HL-60/S4 treated with retinoic acid at 250 ng/mL for 4 days and 3 days (cell line): ENCODE data around the gene STARD9.

Experiments used
- in situ Hi-C: fragments of 300-500 bp; cut with MboI; formaldehyde crosslinking; loops from 2 replicates; pipeline ENCODE4 v1.7.0; 2022; ENCODE audit warnings: low sequenced_read_pairs

STARD9 gene

DNA sequence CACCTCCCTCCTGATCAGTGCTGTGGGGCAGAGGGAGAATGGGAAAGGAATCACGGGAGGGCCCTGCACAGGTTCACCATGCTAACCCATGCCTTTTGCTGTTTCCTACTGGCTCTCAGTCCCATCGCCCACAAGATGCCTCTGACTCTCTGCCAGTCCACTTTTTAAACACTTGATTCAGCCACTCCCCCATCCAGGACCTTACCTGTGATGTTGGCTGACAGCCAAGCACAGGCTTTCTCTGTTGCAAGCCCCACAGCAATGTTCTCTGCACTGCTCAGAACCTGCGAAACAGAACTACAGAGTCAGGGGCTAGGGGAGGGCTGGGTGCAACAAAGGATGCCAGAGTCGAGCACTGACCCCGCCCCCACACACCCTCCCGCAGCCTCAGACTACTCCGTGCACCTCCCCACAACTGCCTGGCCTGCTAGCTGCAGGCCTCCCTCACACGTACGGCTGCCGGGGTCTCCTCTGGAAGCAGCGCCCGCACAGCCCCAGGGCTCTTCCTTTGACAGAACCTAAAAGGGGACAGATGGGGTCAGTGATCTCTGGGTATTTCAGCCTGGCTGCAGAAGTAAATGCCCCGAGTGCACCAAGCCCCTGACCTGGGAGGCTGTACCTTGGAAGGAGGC lies 152.5 kb downstream of the STARD9 start:
- in situ Hi-C loops = no loop called here

DNA sequence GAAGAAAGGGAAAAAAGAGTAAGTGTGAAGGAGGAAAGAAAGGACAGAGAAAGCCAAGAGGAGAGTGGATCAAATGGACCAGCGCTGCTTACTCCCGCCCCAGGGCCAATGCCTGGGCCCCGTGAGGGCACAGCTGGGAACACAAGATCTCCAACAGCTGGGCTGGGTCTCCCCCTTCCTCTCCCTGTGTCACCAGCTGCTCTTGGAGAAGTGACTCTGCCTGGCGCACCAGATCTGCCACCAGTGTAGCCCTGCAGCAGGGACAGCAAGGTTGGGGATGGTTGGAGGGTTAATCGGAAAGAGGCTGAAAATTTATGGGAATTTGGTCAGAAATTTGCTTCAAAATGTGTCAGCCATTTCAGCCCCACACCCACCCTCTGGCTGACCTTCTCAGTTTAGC lies 153.2 kb downstream of the STARD9 start:
- in situ Hi-C loops = no loop called here

DNA sequence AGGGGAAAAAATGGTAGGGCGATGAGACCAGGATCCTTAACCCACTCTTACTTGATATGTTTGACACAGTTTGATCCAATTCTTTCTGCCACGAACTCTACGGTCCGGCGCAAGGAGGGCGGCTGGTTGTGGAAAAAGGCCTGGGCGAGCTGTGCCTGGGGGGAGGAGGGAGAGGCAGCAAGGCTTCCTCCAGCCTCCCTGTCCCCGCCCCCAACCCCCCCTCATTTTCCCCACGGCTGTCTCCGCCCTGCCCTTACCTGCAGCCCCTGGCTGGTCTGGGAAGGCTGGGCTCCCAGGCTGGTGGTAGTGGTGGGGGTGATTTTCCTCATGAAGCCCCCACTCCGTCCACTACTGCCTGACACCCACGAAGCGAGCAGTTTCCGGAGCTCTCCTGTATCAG lies 153.6 kb downstream of the STARD9 start:
- in situ Hi-C loops = no loop called here

DNA sequence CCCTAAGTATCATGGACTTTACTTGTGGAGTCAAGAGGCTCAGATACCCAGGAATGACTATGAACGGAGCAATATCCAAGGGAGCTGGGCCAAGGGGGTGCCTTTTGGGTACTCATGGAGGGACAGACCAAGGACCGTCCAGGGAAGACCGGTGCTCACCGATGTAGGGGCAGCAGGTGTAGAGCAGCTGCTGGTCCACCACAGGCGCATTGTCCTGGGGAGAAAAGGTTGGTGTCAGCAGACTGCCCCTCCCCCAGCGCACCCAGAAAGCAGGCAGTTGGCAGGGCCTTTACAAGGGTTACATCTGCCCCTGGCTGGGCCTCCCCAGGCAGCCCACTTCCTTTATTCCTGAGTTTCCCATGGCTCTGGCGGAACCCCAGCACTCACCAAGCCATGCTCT lies 154.0 kb downstream of the STARD9 start:
- in situ Hi-C loops = no loop called here

DNA sequence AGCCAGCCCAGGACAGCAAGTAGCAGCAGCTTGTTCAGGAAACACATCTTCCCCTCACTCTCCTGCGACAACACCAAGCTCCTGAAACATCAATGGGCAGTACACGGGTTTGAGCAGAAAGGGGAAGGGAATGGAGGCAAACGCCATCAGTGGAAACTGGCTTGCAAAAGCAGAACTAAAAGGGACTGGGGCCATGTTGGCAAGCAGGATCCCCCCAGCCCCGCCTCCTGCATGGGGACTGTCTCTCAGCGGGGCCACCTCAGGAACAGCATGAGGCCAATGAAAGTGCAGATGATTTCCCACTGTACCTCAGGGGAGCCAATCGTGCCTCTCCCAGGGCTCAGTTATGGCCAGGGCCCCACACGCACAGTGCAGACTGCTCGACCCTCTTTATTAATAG lies 154.7 kb downstream of the STARD9 start:
- in situ Hi-C loops = no loop called here

DNA sequence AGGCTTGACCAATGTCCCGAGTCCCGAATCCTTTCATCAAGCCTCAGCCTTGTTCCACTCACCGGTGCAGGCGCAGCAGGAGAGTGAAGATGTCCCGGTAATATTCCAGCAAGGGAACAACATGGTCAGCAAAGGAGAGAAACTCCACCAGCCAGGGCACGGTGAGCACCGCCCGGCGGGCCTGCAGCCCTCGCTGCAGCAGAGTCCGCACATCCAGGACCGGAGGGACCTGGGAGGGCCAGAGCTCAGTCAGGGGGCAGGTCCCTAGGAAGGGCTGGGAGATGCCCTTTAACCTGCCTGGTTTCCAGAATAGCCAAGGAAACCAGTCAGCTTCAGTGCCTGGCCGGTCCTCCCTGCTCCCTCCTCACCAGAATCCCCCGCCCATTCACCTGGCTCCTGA lies 155.1 kb downstream of the STARD9 start:
- in situ Hi-C loops = no loop called here

DNA sequence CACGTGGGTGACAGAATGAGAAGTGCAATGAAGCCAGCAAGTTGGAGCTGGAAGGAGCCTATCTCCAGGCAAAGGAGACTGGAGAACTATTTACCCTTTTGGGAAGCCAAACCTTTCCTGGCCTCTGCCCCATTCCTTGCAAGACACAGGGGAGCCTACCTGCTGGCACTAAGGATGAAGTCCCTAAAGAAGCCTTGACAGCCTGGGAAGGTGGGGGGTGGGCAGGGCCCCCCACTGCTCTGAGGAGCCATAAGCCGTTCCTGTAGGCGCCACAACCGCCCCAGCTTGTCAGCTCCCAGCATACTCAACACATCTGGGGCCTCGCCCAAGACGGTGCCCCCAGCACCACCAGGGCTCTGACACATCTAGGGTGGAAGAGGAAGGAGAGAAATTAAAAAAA lies 156.1 kb downstream of the STARD9 start:
- in situ Hi-C loops = no loop called here

DNA sequence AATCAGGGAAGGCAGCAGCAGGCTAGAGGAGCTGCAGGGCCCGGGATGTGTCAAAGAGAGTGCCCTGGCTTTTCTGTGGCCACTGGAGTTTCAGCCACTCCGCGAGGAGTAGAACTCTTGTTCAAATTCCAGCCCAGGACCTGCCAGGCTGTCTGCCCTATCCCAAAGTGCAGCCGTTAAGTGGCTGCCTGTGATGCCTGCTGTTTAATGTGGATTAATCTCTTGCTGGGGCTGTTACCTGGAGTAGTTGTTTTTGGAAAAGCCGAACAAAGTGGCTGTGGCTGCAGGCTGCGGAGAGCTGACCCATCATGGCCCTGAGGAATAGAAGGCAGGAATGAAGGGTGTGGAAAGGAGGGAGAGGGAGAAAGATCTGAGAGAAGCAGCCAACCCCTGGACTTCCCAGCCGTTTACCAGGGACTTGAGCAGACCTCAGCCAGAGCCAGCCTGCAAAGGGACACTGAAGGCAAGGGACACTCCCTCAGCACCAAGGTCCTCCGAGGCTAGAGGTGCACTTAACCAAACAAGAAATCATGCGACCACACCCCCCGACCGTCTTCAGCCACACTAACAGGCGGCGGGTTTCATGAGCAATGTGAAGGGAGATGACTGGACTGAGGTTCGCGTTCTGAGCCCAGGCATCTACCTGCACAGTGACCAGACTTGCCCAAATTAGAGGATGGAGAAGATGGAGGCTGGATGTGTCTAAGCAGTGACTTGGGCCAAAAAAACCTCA lies 156.9 kb downstream of the STARD9 start:
- in situ Hi-C loops = no loop called here

DNA sequence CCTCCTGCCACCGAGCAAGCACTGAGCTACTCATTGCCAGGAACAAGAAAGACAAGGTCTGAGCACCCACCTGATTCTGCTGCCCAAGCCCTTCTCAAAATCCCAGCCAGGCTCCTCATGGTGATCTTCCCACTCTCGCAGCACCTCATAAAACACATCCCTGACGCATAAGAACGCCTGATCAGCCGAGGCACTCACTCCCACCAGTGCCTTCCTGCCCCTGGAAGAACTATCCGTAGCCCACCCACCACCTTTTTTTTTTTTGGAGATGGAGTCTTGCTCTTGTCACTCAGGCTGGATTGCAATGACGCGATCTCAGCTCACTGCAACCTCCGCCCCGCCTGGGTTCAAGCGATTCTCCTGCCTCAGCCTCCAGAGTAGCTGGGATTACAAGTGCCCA lies 157.6 kb downstream of the STARD9 start:
- in situ Hi-C loops = no loop called here

DNA sequence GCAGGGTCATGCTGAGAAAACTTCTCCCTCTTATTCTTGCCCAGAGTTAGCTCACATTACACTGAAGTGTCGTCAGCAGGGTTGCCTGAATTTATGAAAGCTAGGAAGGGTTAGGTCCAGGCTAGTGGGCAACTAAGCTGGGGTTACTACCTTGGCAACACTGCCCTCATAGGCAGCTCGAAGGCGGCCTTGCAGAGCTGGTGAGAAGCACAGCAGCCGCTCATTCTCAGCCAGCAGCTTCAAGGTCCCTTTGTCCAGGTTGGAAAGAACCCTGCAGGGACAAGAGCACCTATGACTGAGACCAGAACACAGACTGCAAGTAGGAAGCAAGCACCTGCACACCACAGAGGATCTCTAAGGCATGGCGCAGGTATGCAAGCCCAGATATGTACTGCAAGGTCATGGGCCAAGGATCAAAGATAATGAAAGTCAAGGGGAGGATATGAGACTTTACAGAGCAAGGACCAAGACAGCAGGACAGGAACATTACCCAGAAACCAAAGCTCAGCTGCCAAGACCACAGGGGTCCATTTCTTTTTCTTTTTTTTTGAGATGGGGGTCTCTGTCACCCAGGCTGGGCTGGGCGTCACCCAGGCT lies 158.8 kb downstream of the STARD9 start:
- in situ Hi-C loops = no loop called here

DNA sequence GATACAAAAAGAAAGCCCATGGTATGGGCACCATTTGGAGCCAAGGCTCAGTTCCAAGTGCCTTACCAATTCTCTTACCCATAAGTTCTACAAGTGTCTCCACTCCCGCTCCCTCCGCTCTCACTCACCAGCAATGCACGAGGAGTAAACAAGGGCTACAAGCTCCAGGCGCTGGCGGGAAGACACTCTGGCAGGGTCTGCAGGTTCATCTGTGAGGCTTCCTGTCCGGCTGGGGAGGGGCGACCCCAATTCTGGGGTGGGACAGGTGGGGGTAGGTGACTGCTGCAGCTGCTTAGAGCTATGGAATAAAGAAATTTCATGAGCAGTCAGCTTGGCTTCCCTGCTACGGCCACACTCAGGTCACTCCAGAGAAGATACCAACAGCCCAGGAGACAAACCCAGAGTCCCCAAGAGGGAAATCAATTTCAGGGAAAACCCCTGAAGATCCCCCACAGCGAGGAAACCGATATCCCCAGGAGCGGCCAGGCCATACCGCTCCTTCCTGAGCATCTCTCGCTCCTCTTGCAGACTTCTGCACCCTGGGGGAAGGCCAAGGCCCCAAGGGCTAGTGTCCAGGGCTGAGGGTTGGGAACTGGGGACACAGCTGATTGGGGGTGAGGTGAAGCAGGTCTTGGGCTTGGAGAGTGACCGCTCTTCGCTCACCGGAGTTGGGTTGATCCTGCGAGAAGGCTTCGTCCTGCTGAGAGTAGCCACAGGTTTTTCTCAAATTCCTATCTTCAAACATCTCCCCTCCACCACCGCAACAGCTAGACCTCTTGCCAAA lies 160.2 kb downstream of the STARD9 start:
- in situ Hi-C loops = no loop called here

DNA sequence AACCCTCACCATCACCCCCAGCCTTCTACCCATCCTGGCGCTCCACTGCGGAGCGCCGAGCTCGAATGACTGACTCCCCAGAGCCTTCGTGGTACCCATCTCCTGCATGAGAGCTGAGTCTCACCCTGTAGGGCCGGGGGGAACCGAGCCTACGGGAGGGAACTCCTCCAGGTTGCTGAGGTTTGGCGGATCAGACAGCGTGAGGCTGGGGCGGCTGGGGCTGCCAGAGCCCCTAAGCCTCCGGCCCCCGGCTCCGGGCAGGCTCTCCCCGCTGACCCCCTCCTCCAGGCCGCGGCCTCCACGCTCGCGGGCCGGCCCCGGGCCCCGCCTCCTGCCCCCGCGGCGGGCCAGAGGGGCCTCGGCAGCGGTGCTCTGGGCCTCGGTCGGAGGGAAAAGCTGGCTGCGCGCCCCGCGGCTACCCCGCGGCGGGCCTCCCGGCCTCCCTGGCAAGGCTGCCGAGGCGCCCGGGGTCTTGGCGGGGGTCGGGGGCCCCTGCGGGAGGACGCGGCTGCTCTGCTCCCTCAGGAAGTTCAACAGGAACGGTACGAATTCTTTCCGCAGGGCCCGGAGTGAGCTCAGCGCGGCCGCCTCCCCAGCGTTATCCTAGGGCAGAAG lies 160.9 kb downstream of the STARD9 start:
- in situ Hi-C loops = no loop called here

DNA sequence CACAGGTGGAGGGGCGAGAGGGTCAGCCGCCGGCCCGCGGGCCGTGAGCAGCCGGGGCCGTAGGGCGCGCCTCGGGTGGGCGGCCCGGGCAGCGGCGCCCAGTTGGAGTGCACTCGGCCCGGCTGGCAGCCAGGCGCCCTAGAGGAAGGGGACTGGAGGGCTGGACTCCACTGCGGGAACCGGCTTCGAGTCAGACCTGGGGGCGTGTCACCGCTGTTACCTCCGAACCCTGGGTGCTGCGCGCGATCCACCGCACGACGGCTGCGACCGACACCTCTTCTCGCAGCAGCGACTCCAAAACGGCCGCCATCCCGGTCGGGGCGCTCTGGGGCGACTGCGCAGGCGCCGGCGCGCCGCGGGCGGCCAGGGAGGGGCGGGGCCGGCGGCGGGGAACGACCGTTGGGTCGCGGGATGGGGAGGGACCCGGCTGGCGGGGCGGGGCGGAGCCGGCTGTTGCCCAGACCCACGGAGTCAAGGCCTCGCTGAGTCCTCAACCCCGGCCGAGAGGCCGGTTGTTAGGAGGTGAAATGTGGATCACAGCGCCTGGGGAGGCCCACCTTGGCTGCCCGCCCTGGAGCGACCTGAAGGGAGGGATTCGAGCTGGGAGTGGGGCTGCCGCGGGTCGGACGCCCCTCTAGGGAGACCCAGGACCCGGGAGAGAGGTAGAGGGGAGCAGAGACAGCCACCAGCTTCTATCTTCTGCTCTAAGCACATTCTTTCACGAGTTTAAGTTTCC lies 161.6 kb downstream of the STARD9 start, which contains the start of gene CDAN1:
TSS of gene CDAN1 (minus strand) at position 336 of the 736 bp plus-strand sequence. CDS start at position 310, 26 bp downstream.
- in situ Hi-C loops = no loop called here

DNA sequence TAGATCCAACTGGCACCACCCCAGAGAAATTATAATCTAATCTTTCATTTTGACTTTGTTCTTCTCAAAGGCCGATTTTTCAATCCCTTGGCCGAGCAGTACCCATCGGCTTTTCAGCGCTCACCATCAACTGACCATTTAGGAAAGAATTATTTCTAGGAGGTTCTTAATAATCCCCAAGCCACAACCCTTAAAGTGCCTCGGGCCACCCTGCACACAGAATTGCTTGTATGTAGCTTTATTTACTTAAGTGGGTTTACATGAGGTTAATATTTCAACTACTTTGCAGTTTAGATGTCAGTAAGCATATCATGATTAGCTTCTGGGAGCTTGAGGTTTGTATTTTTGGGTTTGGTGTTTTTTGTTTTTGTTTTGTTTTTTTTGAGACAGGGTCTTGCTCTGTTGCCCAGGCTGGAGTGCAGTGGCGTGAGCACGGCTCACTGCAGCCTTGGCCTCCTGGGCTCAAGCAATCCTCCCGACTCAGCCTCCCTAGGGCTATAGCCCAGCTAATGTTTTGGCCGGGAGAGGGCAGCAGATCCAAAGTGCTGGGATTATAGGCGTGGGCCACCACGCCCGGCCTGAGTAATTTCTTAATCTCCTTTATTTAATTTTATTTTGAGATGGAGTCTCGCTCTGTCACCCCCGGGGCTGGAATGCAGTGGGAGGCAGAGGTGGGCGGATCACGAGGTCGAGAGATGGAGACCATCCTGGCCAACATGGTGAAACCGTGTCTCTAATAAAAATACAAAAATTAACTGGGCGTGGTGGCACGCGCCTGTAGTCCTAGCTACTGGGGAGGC lies 162.3 kb downstream of the STARD9 start:
- in situ Hi-C loops = no loop called here

DNA sequence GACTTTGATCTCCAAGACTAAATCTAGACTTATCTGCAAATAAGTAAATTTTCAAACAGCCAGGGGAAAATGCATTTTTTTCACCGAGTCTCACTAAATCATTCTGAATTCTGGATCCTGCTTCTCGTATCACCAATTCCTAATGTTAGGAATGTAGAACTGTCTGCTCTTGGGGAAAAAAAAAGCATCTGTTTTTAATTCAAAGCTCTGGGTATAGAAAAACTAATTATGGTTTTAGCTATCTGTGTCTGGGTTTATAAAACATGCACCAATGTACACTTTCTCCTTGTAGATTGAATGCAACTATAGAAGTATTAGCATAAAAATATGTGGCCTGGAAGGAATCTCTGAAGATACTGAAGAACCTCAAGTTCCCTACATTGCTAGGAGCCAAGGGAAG lies 166.3 kb downstream of the STARD9 start:
- in situ Hi-C loops = no loop called here

DNA sequence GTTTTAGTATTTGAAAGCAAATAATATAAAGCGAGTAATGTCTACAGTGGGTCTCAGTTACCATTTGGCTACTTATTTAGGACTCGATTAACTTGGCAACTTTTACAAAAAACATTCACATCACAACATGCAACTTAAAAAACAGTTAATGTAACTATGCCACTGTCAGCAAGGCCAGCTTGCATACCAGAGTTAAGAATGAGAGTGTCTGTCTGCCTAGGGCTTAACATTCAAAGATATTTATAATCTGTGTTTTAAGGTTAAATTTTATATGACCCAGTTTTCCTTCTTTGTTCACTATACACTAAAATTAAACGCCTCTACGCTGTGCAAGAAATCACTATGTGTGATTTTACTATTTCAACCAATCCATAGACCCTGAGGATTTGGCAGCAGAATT lies 166.7 kb downstream of the STARD9 start:
- in situ Hi-C loops = no loop called here

DNA sequence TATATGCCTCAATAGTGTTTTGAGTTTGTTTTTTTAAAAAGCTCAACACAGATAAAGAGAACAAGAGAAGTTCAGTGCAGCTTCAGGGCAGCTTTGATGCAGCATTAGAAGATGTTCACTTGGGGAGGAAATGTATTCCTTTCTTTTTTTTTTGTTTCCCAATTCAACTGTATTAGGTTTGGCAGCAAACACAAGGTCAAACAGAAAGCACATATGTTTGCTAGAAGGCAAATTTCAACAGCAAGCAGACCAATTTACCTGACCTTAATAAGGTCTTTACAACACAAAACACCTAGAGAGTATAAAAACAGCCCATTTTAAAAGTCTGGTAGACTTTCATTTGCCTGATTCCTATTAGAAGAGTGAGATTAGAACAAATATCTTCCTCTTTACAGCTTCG lies 168.8 kb downstream of the STARD9 start:
- in situ Hi-C loops = no loop called here

DNA sequence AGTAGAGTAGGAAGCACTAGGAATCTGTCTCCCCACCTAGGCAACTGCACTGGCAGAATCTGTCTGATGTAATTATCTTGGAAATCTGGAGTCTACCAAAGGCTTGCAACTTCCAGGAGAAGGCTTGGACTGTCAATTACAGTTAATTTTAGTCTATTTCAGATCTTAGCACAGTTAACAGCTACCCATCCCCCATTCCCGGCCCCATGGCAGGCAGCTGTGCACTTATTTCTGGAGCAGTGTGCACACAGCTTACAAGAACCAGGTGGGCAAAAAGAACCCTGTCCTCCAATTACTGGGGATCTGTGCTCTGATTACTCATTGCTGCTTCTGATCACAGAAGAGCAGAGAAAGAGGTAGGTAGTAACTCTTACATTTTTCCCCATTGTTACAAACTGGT lies 173.9 kb downstream of the STARD9 start:
- in situ Hi-C loops = no loop called here

DNA sequence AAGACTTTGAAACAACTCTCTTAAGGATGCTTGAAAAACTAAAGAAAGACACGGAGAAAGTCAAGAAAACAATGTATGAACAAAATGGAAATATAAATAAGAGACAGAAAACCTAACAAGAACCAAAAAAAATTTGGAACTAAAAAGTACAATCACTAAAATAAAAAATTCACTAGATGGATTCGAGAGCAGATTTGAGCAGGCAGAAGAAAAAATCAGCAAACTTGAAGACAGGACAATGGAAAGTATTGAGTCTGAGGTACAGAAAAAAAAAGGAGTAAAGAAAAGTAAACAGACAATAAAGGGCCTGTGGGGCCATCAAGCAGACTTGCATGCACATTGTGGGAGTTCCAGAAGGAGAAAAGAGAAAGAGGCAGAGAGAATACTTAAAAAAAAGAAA lies 174.9 kb downstream of the STARD9 start:
- in situ Hi-C loops = no loop called here

DNA sequence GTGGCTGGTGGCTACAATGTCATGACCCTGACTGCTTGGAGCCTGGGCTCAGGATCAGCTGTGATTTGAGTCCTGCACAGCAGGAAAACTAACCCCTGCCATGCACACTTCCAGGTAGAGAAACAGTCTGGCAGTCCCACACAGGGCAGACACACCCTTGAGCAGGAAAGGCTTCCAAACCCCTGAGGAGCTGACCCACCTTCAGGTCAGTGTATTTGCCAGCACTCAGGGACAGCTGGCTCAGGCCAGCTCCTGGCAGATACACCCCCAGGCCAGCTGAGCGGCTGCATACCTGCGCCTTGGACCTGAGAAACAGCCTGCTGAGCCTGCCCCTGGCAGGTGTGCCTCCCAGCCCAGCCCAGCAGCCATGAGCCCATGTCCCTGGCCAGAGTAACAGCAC lies 183.7 kb downstream of the STARD9 start:
- in situ Hi-C loops = no loop called here
